ENCODE data around the gene ATP2C2.

- no peak for TF ChIP-seq CTCF (IDR thresholded peaks at IDR 0.05; ENCODE audit: low read depth, low read length)
- no peak for TF ChIP-seq POLR2A (IDR thresholded peaks at IDR 0.05; ENCODE audit: extremely low read depth, insufficient read length)
- TF ChIP-seq MAX (IDR thresholded peaks at IDR 0.05; ENCODE audit: low read depth, low read length): no peak
These were observed 92.7 kb downstream of the ATP2C2 start for GRCh38 chr16:84461029-84461412.
